ENCODE measurements around the gene THRB. TPM values are rescaled to one million over a fixed set of nuclear protein-coding genes. Genes with fewer than 3 reads are reported as not detected.

Gene THRB
- total RNA-seq, 1 donor from 2014 or later = 19.7 TPM

GRCh38 chr3:24388611-24389010 lies 106.0 kb downstream of the THRB start:
- Histone ChIP-seq H3K4me1 (peaks cover 5% of the 10 kb centered on the region), H3K4me3 (no peak overlapping the region), H3K36me3 (no peaks in the 10 kb centered on the region), H3K27ac (no peak overlapping the region), H3K9me3 (no peaks in the 10 kb centered on the region), H3K27me3 (no peaks in the 10 kb centered on the region)
- ATAC-seq = no peak
- TF ChIP-seq, protein P1, sequence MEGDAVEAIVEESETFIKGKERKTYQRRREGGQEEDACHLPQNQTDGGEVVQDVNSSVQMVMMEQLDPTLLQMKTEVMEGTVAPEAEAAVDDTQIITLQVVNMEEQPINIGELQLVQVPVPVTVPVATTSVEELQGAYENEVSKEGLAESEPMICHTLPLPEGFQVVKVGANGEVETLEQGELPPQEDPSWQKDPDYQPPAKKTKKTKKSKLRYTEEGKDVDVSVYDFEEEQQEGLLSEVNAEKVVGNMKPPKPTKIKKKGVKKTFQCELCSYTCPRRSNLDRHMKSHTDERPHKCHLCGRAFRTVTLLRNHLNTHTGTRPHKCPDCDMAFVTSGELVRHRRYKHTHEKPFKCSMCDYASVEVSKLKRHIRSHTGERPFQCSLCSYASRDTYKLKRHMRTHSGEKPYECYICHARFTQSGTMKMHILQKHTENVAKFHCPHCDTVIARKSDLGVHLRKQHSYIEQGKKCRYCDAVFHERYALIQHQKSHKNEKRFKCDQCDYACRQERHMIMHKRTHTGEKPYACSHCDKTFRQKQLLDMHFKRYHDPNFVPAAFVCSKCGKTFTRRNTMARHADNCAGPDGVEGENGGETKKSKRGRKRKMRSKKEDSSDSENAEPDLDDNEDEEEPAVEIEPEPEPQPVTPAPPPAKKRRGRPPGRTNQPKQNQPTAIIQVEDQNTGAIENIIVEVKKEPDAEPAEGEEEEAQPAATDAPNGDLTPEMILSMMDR (IDR thresholded peaks at IDR 0.05) = no peak
- no peak for DNase-seq
- intact Hi-C loops (cut with DNase I) = no loop called here

GRCh38 chr3:24388159-24388558 lies 106.5 kb downstream of the THRB start:
- Histone ChIP-seq H3K9me3 (no peaks in the 10 kb centered on the region), H3K27me3 (no peaks in the 10 kb centered on the region), H3K27ac (no peak overlapping the region), H3K4me1 (peaks cover 5% of the 10 kb centered on the region), H3K36me3 (no peaks in the 10 kb centered on the region), H3K4me3 (no peak overlapping the region)
- no peak for DNase-seq
- TF ChIP-seq, protein P1 (IDR thresholded peaks at IDR 0.05) = no peak
- no peak for ATAC-seq
- intact Hi-C loops (cut with DNase I) = no loop called here

DNA sequence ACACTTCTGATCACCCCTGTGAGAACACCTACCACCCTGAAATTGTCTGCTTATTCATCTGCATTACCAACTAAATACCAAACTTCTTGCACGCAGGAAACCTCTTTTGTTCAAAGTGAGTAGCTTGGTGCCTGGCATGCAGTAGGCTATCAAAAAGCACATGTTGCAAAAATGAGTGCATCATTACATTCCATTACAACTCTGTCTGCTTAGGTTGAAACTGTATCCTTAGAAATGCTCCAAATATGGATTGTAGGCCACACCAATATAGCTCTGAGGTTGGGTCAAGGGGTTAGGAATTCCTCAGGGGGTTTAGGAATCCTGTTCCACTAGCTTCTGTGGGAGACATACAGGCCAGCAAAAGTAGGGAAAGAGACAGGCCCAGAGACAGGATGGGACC lies 107.2 kb downstream of the THRB start:
- Histone ChIP-seq H3K4me1 (peaks cover 5% of the 10 kb centered on the region), H3K27me3 (no peaks in the 10 kb centered on the region), H3K36me3 (no peaks in the 10 kb centered on the region), H3K4me3 (no peak overlapping the region), H3K9me3 (no peaks in the 10 kb centered on the region), H3K27ac (no peak overlapping the region)
- TF ChIP-seq, protein P1 (IDR thresholded peaks at IDR 0.05) = no peak
- intact Hi-C loops (cut with DNase I) = no loop called here
- no peak for DNase-seq
- ATAC-seq = no peak

DNA sequence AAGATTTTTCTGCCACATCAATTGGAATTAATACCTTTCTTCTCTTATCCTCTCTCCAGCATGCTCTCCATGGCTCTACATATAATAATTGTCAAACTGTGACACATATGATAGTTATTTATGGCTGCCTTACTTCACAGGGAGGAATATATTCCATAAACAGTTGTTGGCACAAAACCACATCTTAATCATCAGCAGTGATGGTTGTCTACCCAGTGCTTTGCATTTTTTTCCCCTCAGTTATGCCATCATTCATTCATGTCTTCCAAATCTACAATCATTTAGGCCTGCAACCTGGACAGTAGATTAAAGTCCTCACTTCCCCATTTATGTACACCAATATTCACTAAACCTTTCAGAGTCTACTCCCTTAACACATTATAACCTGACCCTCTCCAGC lies 107.7 kb downstream of the THRB start:
- H3K9me3 ChIP-seq = no peaks in the 10 kb centered on the region
- no peaks in the 10 kb centered on the region for H3K27me3 ChIP-seq
- TF ChIP-seq, protein P1 (IDR thresholded peaks at IDR 0.05) = no peak
- no peaks in the 10 kb centered on the region for H3K36me3 ChIP-seq
- H3K4me3 ChIP-seq = no peak overlapping the region
- intact Hi-C loops (cut with DNase I) = no loop called here
- no peak for DNase-seq
- ATAC-seq = no peak
- H3K4me1 ChIP-seq = peaks cover 5% of the 10 kb centered on the region
- no peak overlapping the region for H3K27ac ChIP-seq

DNA sequence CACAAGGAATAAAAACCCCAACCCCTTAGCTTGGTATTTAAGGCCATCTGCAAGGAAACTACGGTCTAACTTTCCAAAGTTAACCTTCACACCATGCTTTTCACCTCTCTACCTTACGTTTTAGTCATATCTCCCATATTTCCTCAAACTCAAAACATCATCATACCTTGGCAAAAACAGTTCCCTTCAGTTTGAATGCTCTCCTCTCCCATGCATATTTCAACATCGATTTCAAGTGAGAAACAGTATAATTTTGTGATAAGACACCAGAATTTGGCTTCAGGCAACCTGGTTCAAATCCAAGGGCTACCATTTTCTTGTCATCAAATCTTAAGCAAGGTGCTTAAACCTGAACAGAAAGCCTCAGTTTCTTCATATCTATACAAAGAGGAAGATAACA lies 108.2 kb downstream of the THRB start:
- H3K27me3 ChIP-seq = no peaks in the 10 kb centered on the region
- no peaks in the 10 kb centered on the region for H3K9me3 ChIP-seq
- intact Hi-C loops (cut with DNase I) = no loop called here
- H3K36me3 ChIP-seq = no peaks in the 10 kb centered on the region
- DNase-seq (no peak), ATAC-seq (no peak)
- peaks cover 5% of the 10 kb centered on the region for H3K4me1 ChIP-seq
- no peak overlapping the region for H3K4me3 ChIP-seq
- TF ChIP-seq, protein P1 (IDR thresholded peaks at IDR 0.05) = no peak
- H3K27ac ChIP-seq = no peak overlapping the region

DNA sequence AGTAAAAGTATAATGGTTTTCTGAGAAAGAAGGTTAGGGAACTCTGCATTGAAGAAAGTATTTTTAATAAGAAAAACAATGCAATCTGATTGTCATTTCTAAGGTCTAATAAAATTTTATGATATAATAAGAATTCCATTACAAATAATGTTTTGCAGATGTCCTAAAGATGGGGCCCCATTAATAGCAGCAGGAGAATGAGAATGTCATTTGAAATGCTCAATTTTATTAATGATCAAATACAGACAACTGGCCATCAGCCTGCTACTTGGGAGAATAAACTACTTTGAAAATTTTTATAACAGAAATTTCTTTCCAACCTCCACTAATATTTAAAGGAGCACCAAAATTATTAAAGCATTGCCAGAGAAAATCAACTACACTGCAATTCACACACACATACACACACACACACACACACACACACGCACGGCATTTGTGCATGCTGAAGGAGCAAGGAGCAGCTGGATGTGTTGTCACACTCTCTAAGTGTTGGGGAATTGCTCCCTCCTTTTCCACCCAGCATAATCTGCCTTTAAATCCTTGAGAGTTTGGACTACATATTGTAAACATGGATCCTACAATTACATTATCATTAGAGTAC lies 109.5 kb downstream of the THRB start:
- ATAC-seq (no peak), DNase-seq (no peak)
- TF ChIP-seq, protein P1 (IDR thresholded peaks at IDR 0.05) = no peak
- Histone ChIP-seq H3K27me3 (no peaks in the 10 kb centered on the region), H3K4me3 (no peak overlapping the region), H3K27ac (no peak overlapping the region), H3K9me3 (no peaks in the 10 kb centered on the region), H3K36me3 (no peaks in the 10 kb centered on the region), H3K4me1 (peaks cover 5% of the 10 kb centered on the region)
- intact Hi-C loops (cut with DNase I) = no loop called here
